Measurements from ENCODE around the gene CRABP1.

Gene CRABP1

DNA sequence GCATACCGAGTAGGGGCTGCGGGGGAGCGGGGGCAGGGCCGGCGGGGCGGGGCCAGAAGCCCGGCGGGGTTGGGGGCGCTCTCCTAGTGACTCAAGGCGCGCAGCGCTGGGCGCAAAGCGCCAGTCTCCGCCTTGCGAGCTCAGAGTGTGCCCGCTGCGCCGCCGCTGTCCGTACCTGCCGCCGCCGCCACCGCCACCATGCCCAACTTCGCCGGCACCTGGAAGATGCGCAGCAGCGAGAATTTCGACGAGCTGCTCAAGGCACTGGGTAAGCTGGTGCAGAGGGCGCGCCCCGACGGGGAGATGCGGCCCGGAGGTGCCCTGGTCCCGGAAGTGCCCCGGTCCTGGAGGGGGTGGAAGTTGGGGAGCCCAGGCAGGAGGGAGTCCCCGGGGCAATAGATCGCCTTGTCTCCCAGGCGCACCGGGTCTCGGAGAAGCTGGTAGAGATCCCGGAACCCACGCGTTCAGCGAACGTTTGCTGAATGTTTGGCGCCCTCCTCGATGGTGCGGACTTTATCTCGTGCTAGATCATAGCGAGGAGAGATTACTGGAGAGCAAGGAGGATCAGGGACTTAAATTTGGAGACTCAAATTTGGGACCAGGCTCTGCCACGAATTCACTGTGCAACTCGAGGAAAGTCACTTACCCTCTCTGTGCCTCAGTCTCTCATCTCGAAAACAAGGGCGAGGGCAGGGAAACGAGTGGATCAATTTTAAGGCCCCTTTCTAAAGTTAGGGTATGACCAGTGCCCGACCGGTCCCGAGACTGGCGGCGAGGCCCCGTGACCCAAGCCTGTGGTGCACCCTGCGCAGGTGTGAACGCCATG is at the start of gene CRABP1:
Gene CRABP1, plus strand, starts transcription at position 123 of the 826 bp plus-strand sequence. Its CDS starts 76 bp downstream, at position 199.
- no peak within 1 kb of the TSS for H3K27ac Mint-ChIP-seq
- H3K27me3 Mint-ChIP-seq (ENCODE audit: low read depth), result peaks cover 63% of the 10 kb centered on the region
- no peak for DNase-seq (ENCODE audit: low spot score)
- H3K9me3 Mint-ChIP-seq, result no peaks in the 10 kb centered on the region
- H3K4me3 Mint-ChIP-seq, result no peak within 1 kb of the TSS
- no peaks in the 10 kb centered on the region for H3K36me3 Mint-ChIP-seq (ENCODE audit: low read depth)
- no peaks in the 10 kb centered on the region for H3K4me1 Mint-ChIP-seq (ENCODE audit: low read depth)

DNA sequence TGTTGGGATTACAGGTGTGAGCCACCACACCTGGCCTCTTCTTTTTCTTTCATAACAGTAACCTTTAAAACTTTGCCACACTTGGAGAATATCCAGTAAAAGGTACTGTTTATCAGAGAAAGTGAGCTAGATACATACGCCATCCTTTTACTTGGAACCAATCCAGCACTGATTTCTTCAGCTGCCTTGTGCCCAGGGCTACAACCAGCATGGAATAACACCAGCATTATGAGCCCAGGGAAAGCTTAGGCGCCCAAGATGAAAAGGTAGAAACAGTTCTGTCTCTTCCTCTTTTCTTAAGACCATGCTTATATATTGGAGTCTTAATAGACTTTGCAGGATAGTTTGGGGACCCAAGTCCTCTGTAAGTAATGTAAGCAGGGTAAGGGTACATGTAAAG is 49.1 kb upstream of the CRABP1 start:
- H3K27ac Mint-ChIP-seq, result no peak overlapping the region
- H3K27me3 Mint-ChIP-seq (ENCODE audit: low read depth), result no peaks in the 10 kb centered on the region
- H3K4me1 Mint-ChIP-seq (ENCODE audit: low read depth), result no peaks in the 10 kb centered on the region
- peaks cover 24% of the 10 kb centered on the region for H3K36me3 Mint-ChIP-seq (ENCODE audit: low read depth)
- no peak overlapping the region for H3K4me3 Mint-ChIP-seq
- H3K9me3 Mint-ChIP-seq, result no peaks in the 10 kb centered on the region
- DNase-seq (ENCODE audit: low spot score), result no peak

DNA sequence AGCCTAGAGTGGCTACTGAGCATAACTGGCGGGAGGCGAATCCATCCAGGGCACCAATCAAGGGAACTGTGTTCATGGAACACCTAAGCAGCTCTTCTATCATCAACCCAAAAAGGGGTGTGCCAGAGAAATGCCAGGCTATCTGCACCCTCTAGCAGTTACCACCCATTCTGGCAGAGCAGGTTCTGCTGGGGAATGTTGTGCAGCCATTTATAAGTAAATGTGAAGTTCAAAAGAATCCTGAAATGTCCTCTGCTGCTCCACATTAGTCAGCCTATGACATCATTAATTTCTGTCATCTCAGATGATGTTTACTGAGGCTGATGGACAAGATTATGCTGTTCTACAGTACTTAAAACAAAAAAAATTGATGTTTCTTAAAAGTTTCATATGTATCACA is 48.5 kb upstream of the CRABP1 start:
- Mint-ChIP-seq H3K36me3 (ENCODE audit: low read depth) (peaks cover 19% of the 10 kb centered on the region), H3K27ac (no peak overlapping the region), H3K4me3 (no peak overlapping the region), H3K4me1 (ENCODE audit: low read depth) (no peaks in the 10 kb centered on the region), H3K9me3 (no peaks in the 10 kb centered on the region), H3K27me3 (ENCODE audit: low read depth) (no peaks in the 10 kb centered on the region)
- DNase-seq (ENCODE audit: low spot score), result no peak

DNA sequence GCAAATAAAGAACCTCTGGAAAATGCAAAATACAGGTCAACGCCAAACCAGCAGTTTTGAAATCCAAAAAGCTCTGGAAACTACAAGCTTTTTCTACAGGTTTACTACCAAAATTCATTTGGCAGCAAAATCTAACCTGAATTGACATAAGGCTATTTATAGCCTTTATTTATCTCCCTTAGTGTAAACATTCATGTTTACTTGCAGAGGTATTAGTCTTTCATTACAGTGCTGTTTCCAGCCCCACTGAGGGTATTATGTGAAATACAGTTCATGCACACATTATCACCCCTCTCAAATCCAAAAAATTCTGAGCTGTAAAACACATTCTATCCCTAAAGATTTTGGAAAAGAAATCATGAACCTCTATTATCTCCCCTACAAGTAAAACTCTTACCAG is 47.9 kb upstream of the CRABP1 start:
- H3K4me1 Mint-ChIP-seq (ENCODE audit: low read depth), result no peaks in the 10 kb centered on the region
- H3K4me3 Mint-ChIP-seq, result no peak overlapping the region
- no peak for DNase-seq (ENCODE audit: low spot score)
- H3K36me3 Mint-ChIP-seq (ENCODE audit: low read depth), result peaks cover 17% of the 10 kb centered on the region
- no peaks in the 10 kb centered on the region for H3K9me3 Mint-ChIP-seq
- no peaks in the 10 kb centered on the region for H3K27me3 Mint-ChIP-seq (ENCODE audit: low read depth)
- H3K27ac Mint-ChIP-seq, result no peak overlapping the region

DNA sequence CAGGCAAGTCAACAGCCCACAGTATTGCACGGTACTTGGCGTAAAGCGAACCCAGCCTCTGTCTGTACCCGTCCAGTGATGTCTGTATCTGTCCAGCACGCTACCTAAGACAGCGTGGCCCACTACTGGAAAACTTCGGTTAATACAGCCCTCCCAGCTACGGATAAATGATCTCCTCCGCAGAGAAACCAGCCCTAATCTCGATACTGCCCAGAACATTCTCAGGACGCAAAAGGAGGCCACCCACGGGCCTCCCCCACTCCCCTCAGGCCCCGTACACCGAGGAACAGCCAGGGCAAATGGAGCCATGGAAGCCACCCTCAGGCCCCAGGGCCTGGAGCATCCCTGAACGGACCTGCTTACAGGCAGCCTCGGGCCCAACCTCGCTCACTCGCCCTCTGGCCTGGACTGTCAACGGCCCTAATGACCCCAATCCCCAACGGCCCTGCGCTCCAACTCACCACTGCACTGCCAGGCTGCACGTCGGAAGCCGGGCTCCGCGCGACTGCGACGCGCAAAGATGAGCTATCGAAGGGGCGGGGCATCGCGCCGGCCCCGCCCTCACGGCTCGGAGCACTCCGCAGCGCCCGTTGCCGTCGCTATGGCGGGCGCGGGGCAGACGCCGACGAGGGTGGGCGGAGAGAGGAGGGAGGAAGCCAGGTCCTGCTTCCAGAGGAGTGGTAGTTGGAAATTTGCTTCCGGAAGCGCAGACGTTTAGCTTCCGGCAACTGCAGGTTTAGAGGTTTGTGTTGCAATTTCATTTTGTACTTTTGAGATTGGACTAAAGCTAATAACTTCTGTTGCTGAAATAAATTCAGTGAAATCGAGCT is 40.8 kb upstream of the CRABP1 start, which contains the start of gene SKIC8:
Gene SKIC8, minus strand, starts transcription at position 509 of the 830 bp plus-strand sequence. CDS start 3,923 bp downstream, outside the sequence.
- peak; percentile 92 for DNase-seq (ENCODE audit: low spot score)
- H3K27me3 Mint-ChIP-seq (ENCODE audit: low read depth), result no peaks in the 10 kb centered on the region
- H3K9me3 Mint-ChIP-seq, result no peaks in the 10 kb centered on the region
- peak within 1 kb of the TSS; percentile 99 for H3K4me3 Mint-ChIP-seq
- peaks cover 2% of the 10 kb centered on the region for H3K36me3 Mint-ChIP-seq (ENCODE audit: low read depth)
- H3K27ac Mint-ChIP-seq, result peak within 1 kb of the TSS; percentile 97
- H3K4me1 Mint-ChIP-seq (ENCODE audit: low read depth), result peaks cover 25% of the 10 kb centered on the region

DNA sequence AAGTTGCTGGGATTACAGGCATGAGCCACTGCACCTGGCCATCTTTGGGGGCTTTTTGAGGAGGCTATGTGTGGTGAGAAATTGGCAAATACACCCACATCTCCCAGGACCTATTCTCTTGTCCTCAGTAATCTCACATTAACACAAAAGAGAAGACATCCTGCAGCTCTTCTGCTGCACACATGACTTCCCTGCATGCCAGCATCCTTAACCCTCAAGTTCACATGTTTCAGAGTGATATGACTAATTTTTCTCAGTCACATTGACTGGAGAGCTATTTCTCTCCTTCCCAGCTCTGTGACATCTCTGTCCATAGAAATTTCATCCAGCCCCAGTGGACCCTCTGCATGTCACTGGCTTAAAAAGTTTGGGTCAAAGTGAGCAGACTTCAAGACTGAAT is 38.8 kb upstream of the CRABP1 start:
- H3K9me3 Mint-ChIP-seq, result no peaks in the 10 kb centered on the region
- H3K36me3 Mint-ChIP-seq (ENCODE audit: low read depth), result no peaks in the 10 kb centered on the region
- peaks cover 4% of the 10 kb centered on the region for H3K27me3 Mint-ChIP-seq (ENCODE audit: low read depth)
- H3K4me1 Mint-ChIP-seq (ENCODE audit: low read depth), result peaks cover 27% of the 10 kb centered on the region
- H3K4me3 Mint-ChIP-seq, result no peak overlapping the region
- no peak for DNase-seq (ENCODE audit: low spot score)
- no peak overlapping the region for H3K27ac Mint-ChIP-seq

DNA sequence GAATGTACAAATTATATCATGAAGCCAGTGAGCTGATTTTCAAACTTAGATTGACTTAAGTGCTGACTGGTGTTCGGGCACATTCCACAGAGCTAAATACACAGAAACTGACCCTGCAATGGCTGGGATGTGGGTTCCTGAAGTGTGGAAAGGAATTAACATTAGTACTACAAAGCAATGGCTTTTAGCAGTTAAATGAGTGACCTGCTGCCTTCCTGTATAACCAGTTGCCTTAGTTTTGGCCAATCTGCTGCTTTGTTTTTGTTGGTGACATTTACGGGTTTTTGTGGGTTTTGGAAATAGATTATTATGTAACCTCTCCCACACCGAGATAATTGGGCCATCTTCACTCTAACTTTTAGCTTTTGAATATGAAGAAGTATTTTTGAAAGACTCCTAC is 38.3 kb upstream of the CRABP1 start:
- H3K36me3 Mint-ChIP-seq (ENCODE audit: low read depth), result no peaks in the 10 kb centered on the region
- no peak overlapping the region for H3K4me3 Mint-ChIP-seq
- H3K27me3 Mint-ChIP-seq (ENCODE audit: low read depth), result peaks cover 7% of the 10 kb centered on the region
- no peak for DNase-seq (ENCODE audit: low spot score)
- no peaks in the 10 kb centered on the region for H3K9me3 Mint-ChIP-seq
- no peak overlapping the region for H3K27ac Mint-ChIP-seq
- H3K4me1 Mint-ChIP-seq (ENCODE audit: low read depth), result peaks cover 27% of the 10 kb centered on the region

DNA sequence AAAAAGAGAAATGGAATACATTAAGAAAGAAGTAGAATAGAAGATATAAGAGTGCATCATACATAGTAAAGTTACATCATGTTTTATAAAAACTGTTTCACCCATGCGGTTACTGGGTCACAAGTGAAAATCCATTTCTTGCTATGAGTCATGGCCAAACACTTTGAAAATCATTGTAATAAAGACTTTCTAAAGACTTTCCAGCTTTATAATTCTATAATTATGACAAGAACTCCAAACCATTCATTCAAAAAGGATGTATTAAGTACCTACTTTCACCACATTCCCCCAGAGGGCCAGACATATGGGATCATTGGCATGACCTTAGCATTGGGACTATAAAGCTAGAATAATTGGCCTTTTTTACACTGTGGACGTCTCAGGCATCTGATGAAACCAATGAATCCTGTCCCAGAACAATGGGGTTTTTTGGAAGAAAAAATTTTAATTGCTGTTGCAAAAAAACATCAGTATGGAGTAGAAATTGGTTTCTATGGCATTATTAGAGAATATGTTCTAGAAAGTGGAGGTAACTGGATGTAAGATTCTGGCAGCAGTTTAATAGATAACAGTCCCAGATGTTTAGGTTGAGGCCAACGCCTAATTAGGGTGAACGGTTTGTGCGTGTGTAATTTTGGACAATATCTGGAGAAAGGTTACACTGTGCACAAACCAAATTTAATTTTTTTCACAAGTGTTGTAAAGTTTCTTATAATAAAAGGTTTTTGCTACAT is 37.4 kb upstream of the CRABP1 start:
- H3K4me1 Mint-ChIP-seq (ENCODE audit: low read depth), result peaks cover 27% of the 10 kb centered on the region
- H3K27ac Mint-ChIP-seq, result no peak overlapping the region
- no peak overlapping the region for H3K4me3 Mint-ChIP-seq
- H3K9me3 Mint-ChIP-seq, result no peaks in the 10 kb centered on the region
- DNase-seq (ENCODE audit: low spot score), result no peak
- no peaks in the 10 kb centered on the region for H3K36me3 Mint-ChIP-seq (ENCODE audit: low read depth)
- peaks cover 7% of the 10 kb centered on the region for H3K27me3 Mint-ChIP-seq (ENCODE audit: low read depth)

DNA sequence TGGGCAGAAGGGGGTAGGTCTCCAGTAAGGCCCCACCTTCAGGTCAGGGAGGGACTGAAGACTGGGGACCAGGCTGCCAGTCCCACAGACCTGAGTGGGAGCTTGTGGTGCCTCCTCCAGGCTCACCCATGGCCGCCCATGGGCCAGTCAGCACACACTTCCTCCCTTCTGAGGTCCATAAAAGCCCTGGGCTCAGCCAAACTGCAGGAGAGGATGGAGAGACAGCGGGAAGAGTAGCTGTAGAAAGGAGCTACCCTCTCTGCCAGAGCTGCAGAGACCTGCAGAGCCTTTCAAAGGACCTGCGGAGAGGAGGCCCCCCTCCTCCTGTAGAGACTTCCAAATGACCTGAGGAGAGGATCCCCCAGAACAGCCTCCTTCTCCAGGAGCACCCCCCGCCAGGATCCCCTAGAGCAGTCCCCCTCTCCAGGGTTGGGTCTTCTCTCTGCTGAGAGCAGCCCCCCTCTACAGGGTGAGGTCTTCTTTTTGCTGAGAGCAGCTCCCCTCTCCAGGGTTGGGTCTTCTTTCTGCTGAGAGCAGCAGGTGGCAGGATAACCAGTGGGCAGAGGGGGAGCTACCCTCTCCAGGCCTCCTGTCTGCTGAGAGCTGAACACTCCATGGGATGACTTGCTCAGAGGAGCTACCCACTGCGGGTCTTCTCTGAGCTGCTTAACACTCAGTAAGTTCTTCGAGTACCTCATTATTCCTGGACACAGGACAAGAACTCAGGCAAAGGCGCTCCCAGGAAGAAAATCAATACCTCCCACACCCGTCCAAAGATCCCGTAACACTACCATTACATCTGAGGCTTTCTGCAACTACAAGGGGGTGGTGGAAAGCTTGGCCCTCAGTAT is 35.7 kb upstream of the CRABP1 start:
- no peak overlapping the region for H3K4me3 Mint-ChIP-seq
- no peak overlapping the region for H3K27ac Mint-ChIP-seq
- DNase-seq (ENCODE audit: low spot score), result no peak
- H3K36me3 Mint-ChIP-seq (ENCODE audit: low read depth), result no peaks in the 10 kb centered on the region
- H3K27me3 Mint-ChIP-seq (ENCODE audit: low read depth), result peaks cover 10% of the 10 kb centered on the region
- no peaks in the 10 kb centered on the region for H3K9me3 Mint-ChIP-seq
- peaks cover 17% of the 10 kb centered on the region for H3K4me1 Mint-ChIP-seq (ENCODE audit: low read depth)

DNA sequence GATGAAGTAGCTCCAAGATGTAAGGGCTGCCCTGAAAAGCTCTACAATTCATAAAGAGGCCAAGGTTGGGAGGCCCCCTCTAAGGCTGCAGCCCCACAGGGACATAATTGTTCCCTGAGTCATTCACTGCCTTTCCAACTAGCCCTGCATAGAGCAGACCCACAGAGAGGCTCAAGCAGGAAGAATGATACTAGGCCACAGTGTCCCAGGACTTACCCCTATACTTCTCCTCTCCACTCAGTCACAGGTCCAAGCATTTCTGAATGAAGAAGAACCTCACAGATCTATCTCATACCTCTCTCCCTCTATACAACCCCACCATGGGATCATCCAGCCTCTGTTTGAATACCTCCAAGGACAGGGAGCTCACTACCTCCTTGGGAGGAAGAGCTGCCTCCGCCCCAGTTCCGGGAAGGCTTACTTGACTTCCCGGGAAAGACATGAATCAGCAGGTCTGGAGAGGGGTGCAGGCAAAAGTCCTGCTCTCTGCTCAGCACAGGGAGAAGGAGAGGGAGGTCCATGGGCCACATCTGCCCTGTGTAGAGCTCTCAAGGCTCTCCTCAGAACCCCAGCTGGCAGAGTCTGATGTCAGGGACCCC is 33.9 kb upstream of the CRABP1 start:
- DNase-seq (ENCODE audit: low spot score), result no peak
- Mint-ChIP-seq H3K36me3 (ENCODE audit: low read depth) (no peaks in the 10 kb centered on the region), H3K9me3 (no peaks in the 10 kb centered on the region), H3K4me3 (no peak overlapping the region), H3K27ac (no peak overlapping the region), H3K4me1 (ENCODE audit: low read depth) (peaks cover 12% of the 10 kb centered on the region), H3K27me3 (ENCODE audit: low read depth) (peaks cover 10% of the 10 kb centered on the region)

DNA sequence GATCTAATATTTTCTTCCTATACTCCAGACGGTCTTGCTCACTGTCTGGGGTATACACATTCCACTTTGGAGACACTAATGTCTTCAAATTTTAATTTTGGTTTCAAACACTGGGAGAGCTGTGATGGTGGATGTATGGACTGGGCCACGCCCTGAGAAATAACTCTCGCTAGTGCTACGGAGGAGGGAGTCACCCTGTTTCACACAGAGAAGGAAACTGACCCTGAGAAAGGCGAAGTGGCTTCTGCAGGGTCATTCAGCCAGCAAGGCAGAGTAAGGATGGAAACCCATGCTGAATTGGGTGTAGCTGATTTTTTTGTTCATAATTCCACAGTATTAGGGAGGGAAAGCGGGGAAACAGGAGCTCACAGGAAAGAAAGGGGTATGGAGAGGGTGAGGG is 32.2 kb upstream of the CRABP1 start:
- H3K4me1 Mint-ChIP-seq (ENCODE audit: low read depth), result peaks cover 5% of the 10 kb centered on the region
- no peaks in the 10 kb centered on the region for H3K9me3 Mint-ChIP-seq
- no peak overlapping the region for H3K4me3 Mint-ChIP-seq
- H3K36me3 Mint-ChIP-seq (ENCODE audit: low read depth), result no peaks in the 10 kb centered on the region
- no peak overlapping the region for H3K27ac Mint-ChIP-seq
- H3K27me3 Mint-ChIP-seq (ENCODE audit: low read depth), result peaks cover 10% of the 10 kb centered on the region
- DNase-seq (ENCODE audit: low spot score), result no peak

DNA sequence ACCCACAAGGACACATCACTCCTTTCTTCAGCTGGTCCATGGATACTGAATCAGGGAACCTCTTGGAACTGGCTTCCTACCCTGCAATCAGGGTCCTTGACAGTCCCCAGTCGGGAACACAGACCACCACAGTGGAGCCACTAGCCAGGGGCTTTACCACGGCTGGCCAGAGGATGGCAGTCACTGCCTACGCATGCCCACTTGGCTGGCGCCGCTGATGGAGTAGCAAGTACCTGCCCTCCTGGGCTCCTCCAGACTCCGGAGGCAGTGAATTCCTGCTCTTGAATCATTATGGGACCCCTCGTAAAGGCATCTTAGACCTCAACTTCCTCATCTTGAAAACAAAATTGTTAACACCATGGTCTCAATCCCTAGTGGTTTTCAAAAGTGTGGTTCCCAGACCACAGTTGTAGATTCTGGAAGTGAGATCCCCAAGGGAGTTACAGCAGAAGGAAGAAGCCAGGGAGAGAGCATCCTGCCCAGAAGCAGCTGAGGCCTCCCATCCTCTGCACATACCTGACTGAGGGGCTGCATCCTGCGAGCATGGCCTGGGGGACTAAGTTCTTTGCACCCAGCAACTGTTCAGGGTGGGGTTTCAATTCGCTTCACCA is 31.6 kb upstream of the CRABP1 start:
- Mint-ChIP-seq H3K9me3 (no peaks in the 10 kb centered on the region), H3K4me3 (no peak overlapping the region), H3K36me3 (ENCODE audit: low read depth) (no peaks in the 10 kb centered on the region), H3K27ac (no peak overlapping the region), H3K4me1 (ENCODE audit: low read depth) (peaks cover 5% of the 10 kb centered on the region), H3K27me3 (ENCODE audit: low read depth) (peaks cover 10% of the 10 kb centered on the region)
- DNase-seq (ENCODE audit: low spot score), result peak; percentile 31
